Measurements from ENCODE around the gene TMEM229B. TPM values are rescaled to one million over a fixed set of nuclear protein-coding genes. Genes with fewer than 3 reads are reported as not detected.
A peak's percentile ranks its signal among the peaks of the same experiment; 100 is the strongest.

TMEM229B gene
- total RNA-seq, 1 donor: 46.3 TPM

DNA sequence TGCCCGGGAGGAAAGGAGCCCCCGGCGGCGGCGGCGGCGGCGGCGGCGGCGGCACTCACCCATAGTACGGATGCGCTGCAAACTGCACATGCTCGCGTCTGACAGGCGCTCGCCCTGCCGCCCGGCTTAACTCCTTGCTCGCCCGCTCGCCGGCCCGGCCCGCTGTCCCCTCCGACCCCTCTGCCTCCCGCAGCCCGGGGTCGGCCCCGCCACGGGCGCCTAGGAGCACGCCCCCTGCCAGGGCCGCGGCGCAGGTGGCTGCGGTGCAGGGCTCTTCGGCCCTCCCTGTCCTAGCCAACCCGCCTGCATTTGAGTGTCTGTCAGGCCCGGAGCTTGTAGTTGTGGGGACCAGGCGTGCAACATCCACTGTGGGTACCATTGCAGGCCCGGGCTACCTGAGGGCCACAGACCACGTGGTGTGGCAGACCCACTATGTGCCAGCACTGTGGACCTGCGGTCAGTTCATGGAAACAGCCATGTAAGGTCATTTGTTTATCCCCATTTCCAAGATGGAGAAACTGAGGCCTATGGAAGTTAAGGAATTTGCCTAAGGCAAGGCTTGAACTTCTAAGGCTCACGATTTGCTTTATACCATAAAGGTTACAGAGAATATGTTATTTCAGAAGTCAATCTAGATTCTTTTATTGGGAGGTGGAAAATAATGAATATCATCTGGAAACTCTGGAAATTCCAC, 27.0 kb upstream of the TMEM229B start:
- DNase-seq (ENCODE audit: low read depth in 2 of 3, low spot score in 2 of 3): no peak

DNA sequence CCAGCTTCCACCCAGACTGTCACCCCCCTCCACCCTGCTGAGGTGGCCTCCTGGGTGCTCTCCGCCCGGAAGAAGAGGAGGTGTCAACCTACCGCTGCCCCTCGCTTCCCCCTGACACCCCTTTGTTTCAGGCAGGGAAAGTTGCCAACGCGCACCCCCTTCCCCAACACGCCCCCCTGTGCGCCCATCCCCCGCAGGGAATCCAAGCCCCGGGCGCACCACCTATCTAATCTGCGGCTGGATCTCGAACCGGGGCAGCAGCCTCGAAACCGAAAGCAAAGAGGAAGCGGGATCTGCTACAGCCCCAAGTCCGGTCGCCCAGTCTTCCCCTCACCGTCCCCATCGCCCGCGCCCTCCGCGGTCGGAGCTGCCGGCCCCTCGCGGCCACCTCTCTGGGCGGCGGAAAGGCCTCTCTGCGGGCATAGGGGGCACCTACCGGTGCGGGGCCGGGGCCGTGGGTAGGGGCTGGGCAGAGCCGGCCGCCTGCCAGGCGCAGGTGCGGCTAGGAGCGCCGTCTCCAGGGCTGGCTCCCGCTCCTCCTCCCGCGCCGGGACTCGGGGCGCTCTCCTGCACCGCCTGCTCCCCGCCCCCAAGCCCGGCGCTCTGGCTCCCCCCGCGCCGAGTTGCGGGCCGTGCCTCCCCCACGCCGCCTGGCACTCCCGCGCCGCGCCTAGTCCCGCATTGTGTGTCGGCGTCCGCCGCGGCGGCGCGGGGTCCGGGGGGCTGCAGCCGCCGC, 26.3 kb upstream of the TMEM229B start:
- DNase-seq (ENCODE audit: low read depth in 2 of 3, low spot score in 2 of 3): peak in 2 of 3 donors; percentile 60 to 69

DNA sequence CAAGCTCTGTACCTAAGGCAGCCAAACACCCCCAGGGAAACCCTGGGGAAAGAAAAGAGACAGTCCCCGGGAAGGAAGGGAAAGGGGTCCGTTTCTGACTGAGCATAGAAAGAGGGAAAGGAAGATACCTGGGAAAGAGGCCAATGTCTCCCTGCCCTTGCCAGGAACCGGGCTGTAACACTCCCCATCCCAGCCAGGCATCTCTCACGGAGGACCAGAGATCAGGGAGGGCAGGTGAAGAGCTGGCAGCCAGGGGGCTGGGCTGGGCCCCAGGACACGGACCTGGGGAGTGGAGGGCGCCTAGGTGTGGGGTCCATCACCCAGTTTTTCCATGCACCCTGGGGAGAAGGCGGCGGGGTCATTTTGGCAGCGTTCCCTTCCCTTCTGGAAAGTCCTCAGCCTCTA, 25.7 kb upstream of the TMEM229B start:
- no peak for DNase-seq (ENCODE audit: low read depth in 2 of 3, low spot score in 2 of 3)

DNA sequence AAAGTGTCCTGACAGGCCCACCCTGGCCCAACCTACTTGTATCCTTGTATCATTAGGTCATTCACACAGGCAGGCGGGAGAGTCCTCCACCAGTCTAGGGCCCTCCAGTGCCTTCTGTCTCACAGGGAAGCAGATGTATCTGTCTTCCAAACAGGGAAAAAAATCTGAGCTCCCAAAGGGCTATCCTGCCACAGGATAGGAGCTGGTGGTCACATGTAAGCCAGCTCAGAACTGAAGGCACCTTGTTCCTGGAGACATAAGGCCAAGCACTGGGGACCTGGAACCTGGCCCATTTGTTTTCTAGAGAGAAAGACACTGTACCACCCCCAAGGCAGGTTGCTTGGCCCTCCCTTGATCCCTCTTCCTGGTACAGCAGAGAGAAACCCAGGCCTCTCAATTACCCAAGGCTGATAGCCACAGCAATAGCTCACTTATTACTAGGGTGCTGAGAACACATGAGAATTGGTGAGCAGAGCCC, 25.1 kb upstream of the TMEM229B start:
- DNase-seq (ENCODE audit: low read depth in 2 of 3, low spot score in 2 of 3): no peak

DNA sequence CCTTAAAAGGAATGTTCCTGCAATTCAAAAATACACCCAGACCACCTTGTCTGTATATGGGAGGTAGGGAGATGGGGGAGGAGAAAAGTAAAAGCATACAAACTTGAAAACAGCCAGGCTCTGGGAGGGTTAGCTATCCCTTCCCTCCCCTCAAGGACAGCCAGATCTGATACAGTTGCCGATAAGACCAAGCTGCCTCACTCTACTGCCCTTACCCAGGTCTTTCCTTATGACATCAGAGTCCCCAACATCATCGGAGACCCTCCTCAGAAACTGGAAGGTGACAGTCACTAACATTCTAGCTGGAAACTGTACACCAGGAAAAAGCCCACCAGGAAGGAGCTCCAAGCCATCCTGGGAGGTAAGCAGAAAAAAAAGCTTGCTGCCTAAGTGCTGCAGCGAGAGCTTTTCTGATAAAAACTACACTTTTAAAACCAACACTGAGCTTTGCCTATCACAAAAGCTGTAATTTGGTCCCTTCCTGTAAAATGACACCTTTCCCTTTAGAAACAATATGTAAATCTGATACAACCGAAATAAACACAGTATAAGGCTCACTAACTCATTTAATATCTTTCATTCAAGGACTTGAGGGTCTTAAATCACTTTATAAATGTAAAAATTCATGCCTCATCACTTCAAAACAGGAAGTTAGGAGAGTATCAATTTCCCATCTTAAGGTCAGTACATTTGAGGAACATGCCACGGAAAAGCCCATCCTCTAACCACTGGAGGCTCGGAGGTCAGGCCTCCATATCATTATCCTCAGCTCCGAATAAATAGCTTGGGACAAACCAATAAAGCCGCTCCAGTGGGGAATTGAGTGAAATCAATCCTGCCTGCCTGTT, 24.2 kb upstream of the TMEM229B start:
- peak in 1 of 3 donors; percentile 29 for DNase-seq (ENCODE audit: low read depth in 2 of 3, low spot score in 2 of 3)

DNA sequence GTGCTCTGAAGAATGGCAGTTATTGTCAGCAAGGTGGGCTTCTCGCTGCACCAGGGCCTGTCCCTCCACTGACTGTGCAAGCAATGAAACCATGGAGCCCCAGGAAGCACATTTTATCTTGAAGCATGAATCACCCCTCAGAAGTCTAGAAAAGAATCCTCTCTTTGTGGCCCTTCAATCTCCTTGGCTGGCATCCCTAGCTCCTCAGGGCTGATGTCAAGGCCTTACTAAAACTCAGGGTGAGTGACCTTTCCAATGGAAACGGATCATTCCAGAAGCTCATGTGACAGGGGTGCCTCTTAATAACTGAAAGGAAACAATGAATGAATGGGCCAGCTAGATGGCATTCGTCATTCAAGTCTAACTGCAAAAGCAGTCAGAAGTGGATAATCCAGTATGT, 22.3 kb upstream of the TMEM229B start:
- no peak for DNase-seq (ENCODE audit: low read depth in 2 of 3, low spot score in 2 of 3)

DNA sequence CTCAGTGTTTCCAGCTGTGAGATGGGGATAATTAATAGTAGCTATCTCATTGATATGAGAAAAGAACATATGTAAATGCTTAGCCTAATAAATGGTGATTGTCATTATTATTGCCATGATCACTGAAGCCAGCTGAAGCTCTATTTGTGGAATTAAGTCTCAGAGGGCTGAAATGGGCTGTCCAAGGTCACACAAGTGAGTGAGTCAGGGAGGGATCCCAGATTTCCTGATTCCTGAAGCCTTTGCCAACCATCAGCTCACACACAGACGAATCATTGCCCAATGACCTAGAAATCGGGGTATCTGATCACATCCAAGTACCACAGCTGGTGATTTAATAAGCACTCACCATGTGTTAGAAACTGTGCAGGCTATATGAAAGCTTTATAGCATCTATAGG, 21.6 kb upstream of the TMEM229B start:
- DNase-seq (ENCODE audit: low read depth in 2 of 3, low spot score in 2 of 3): no peak

DNA sequence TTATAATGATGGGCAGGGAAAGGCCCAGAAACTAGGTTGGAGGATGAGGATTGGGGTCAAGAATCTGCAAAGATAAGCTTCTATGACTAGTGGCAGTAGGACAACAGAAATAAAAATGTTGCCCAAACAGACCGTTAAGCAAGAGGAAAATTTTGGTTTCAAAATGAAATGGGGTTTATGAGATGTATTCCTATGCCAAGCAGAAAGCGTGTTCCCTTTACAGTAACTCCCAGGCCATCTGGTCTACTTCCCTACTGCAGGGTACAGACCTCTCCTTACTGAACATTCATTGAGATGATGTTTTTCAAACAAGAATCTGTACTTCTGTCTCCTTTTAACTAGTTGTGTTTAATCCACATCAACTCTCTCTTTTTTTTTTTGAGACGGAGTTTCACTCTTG, 20.4 kb upstream of the TMEM229B start:
- no peak for DNase-seq (ENCODE audit: low read depth in 2 of 3, low spot score in 2 of 3)

DNA sequence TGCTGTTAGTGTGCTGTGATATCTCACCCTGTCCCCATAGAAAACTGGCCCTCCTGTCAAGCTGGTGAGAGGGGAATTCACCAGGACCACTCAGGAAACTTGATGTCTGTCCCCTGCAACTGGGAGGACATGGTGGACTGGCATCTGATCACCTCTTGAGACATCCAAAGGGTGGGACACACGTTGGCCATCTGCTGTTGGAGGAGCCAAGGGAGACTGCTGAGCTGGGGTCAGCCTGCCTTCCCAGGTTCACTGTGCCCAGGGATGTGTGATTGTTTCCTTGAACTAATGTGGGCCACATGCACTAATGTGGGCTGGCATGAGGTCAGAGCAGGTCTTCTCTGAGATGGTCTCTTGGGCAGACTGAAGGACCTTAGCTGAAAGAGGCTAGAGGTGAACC, 16.7 kb upstream of the TMEM229B start:
- no peak for DNase-seq (ENCODE audit: low read depth in 2 of 3, low spot score in 2 of 3)

DNA sequence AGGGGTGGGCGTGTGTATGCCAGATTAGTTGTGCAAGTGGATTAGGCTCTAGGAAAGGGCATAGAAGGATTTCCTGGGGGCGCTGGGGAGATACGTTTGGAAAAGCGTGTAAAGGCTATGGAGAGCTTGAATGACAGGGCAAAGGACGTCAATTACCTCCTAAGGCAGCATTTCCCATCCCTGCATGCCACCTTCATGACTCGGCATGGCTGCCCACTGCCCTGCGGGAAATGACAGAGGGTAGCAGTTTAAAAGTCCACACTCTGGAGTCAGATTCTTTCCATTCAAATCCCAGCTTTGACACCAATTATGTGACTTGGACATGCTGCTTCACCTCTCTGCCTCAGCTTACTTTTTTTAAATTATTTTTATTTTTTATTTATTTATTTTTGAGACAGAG, 14.8 kb upstream of the TMEM229B start:
- no peak for DNase-seq (ENCODE audit: low read depth in 2 of 3, low spot score in 2 of 3)

DNA sequence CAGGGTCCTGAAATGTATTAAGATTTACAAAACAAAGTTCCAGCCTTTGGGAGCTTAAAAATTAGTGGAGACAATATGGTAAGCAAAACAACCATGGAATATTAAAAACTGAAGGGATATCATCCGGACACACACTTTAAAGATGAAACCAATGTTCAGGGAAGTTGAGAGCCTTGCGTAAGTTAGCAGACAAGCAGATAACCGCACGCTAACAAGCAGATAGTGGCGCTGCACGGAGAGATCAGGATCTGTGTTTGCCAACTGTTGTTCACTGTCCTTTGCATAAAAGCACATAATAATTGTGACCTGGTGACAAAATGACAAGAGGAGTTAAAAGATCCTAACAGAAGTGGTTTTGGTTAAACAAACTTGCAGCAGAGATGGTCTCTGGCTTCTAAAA, 14.3 kb upstream of the TMEM229B start:
- DNase-seq (ENCODE audit: low read depth in 2 of 3, low spot score in 2 of 3): no peak

DNA sequence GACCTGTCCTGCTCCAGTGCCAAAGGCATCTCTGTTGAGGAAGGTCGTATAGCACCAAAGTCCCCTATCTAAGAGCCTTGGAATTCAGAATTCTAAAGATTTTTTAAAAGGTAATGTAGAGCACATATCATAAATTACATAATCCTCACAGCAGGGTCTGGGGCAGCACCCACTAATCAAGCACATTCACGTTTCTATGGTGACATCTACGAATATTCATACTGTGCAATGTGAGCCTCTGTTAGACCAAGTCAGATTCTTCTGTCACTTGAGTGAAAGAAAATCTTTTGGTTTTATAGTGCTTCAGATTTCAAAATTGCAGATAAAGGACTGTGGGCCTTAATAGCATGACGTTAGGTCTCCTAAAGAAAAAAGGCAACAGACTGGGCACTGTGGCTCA, 13.1 kb upstream of the TMEM229B start:
- DNase-seq (ENCODE audit: low read depth in 2 of 3, low spot score in 2 of 3): no peak

DNA sequence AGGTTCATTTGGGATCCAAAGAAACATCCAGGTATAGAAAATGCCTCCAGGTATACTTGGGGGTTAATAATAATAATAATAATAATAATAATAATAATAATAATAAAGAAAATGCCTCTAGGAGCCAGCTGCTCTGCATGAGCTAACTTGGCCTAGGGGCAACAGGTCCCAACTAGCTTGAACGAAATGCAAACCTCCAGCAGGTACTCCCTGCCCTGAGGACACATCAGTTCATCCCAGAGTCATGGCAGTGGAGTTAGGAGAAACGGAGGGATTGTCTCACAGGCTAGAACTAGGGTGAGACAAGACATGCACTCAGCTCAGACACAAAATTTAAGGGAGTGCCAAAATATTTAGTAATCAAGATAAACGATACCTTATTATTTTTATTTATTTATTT, 12.5 kb upstream of the TMEM229B start:
- DNase-seq (ENCODE audit: low read depth in 2 of 3, low spot score in 2 of 3): no peak

DNA sequence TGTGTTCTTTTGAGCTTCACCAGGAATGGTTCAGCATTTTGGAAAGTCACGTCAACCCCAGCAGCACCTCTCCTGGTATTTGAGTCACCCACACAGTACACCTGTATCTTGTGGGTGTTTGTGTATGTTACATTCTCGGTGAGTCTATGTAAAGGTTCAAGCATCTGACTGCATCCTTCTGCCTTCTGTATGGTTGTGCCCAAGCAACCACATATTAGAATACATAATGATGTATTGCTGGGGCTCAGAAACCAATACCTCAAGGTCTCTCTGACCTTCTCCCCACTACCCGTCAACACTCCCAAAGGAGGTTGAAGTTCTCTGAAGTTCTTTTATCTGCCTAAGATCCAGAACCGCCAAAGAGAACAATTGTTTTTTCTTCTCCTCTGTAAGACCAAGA, 9.2 kb upstream of the TMEM229B start:
- no peak for DNase-seq (ENCODE audit: low read depth in 2 of 3, low spot score in 2 of 3)

DNA sequence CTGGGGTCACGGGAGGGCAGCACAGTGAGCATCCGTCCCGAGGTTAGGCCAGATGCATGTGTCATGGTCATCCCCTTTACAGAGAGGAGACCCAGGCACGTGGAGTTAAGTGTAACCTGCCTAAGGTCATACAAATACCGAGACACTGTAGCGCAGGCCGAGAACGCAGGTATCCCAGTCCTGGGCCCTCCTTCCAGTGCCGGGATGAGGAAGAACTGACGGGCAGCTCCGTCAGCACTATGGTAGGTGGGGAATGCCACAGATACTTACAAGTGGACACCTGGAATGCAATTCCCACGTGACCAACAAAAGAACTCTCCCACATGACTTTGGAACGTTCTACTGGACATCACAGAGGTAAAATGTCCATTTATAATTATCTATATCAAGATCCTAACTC, 8.7 kb upstream of the TMEM229B start:
- DNase-seq (ENCODE audit: low read depth in 2 of 3, low spot score in 2 of 3): no peak

DNA sequence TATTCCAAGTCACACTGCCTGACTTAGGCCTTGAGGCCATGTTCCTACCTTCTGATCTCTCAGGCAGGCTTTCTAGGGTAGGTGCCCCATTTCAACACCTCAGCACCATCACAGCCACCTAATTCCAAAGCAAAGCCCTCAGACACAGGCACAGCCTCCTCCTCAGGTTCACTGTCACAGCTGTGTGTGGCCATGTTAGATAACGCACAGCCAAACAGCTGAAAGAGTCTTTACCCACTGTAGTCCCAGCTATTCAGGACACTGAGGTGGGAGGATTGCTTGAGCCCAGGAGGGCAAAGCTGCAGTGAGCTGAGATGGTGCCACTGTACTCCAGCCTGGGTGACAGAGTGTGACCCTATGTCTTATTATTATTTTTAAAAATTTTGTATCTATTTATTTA, 7.3 kb upstream of the TMEM229B start:
- DNase-seq (ENCODE audit: low read depth in 2 of 3, low spot score in 2 of 3): no peak

DNA sequence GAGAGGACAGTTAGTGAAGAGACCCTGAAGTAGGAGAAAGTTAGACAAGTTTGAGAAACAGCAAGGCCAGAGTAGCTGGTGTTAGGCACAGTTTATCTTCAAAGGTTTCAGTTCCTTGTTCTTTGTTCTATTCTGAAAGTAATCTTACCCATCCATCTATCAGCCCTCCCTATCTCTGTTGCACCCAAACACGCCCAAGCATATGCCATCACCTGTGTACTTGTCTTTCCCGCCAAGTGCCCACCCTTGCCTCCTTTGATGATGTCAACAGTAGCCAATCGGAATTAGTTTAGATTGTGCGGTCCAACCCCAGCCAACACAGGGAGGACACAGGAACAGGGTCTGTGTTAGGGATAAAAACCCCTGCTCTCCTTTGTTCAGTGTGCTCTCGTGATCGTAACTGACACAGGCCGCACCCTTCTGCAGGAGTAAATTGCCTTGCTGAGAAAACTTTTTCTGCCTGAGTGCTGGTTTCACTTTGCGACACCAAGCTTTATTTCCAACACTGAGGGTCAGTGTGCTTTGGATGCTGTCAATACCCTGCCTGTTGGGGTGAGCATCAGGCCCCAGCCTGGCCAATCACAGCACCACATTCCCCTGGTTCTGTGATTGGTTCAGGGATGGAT, 4.7 kb upstream of the TMEM229B start:
- DNase-seq (ENCODE audit: low read depth in 2 of 3, low spot score in 2 of 3): no peak

DNA sequence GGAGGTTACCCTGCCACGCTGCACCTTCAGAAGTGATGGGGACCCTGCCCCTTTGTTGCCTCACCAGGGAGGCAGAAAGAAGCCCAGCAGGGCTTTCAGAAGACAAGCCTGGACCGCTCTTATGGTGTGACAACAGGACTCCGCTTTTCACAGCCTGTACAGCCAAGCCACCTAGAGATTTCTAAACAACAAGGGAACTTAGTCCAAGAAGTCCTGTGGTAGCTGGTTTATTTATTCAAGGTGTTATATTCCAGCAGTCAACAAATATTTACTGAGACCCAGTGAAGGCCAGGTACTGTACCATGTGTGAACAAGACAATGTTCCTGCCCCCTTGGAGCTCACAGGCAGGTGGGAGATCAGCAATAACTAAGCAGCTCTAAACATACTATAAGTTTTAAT, 4.0 kb upstream of the TMEM229B start:
- no peak for DNase-seq (ENCODE audit: low read depth in 2 of 3, low spot score in 2 of 3)

DNA sequence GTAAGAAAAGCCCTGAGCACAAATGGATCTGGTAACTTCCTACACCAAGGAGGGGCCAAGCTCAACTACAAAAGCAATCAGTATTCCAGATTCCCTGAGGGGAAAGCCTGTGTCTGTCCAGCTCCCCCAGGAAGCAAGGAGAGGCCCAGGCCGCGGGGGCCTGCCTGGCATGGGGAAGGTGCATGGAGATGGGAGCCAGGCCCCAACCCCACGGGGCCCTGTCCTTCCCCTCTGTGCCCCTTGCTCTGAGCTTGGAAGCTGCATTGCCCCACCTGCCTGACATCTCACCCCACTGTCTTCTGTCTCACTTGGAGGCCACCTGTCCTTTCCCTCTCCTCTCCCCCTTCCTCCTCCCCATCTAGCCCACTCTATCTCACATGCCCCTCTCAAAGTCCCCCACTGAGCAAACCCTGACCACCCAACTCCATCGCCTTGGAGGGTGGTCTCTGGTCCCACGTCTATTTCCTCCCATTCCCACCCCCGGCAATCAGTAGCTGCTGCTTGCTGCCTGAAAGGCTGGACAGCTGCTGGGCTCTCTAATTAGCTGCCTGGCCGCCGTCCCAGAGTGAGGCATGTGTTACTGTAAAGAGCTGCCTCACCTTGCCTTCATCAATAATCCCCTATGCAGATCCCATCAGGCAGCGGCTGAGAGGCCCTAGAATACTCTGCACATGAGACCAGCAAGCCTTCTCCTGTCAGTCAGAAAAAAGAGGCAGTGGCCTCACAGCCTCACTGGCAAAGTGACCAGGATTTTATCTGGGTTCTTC, 3.4 kb upstream of the TMEM229B start:
- no peak for DNase-seq (ENCODE audit: low read depth in 2 of 3, low spot score in 2 of 3)

DNA sequence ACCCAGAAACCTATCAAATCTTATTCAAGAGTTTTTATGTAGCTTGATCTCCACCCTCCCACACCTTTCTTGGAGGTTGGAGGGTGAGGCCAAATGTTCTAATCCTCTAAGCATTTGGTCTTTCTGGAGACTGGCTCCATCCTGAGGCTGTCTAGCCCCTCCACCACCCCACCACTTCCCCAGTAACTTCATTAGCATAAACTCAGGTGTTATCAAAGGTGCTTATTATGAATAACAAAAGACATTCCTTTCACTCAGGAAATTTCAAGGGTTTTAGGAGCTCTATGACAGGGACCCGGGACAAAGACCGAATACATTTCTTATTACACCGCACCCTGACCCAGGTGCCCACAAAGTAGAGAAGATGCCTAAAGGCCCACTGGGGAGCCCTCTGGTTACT, 2.8 kb upstream of the TMEM229B start:
- DNase-seq (ENCODE audit: low read depth in 2 of 3, low spot score in 2 of 3): no peak
